HG02870 (cell line): Measurements from ENCODE around the gene TAT.

Experiments
- ATAC-seq: cut with Tn5 transposase; IDR thresholded peaks from one replicate; pipeline ENCODE4 v1.9.1; 2021; ENCODE audit warnings: mild to moderate bottlenecking, moderate library complexity; ENCODE audit not compliant: unreplicated experiment

TAT gene

DNA sequence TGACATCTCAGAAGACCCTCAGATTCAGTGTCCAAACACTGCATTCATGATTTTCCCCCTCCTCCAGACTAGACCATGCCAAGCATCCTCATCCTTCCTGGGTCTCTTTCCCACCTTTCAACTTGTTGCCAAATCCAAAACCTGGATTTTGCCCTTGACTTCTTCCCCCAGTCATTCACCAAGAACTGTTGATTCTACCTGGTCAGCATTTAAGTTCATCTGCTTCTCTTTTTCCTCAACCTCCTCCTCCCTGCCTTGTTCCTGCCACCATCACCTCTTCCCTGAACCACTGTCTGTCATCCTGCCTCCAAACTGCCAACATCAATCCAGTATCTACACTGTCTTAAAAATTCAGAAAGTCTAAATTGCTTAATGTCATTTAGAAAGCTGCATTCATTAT lies 29.7 kb downstream of the TAT start:
- no peak for ATAC-seq

DNA sequence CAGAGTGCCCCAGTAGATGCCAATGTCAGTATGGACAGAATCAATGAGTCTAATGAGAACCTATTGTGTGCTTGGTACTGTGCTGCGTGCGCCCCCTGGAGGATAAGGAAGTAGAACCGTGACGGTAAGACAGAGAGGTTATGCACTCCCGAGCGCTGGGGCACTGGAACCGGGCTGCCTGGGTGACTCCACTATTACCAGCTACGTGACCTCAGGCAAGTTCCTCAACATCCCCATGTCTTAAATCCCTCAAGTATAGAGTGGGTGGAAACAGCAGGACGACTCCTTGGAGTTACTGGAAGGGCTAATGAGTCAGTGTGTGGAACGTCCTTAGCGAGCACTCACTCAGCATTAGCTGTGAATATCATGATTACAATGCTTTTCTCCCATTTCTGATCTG lies 34.5 kb downstream of the TAT start:
- ATAC-seq = no peak

DNA sequence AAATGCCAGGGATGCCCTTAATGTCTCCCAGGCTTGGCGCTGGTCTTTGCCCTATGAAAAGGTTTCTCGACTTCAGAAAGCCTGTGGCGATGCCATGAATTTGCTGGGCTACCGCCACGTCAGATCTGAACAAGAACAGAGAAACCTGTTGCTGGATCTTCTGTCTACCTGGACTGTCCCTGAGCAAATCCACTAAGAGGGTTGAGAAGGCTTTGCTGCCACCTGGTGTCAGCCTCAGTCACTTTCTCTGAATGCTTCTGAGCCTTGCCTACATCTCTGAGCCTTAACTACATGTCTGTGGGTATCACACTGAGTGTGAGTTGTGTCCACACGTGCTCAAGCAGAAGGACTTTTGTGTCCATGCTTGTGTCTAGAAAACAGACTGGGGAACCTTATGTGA lies 39.2 kb downstream of the TAT start:
- ATAC-seq = peak; percentile 81

DNA sequence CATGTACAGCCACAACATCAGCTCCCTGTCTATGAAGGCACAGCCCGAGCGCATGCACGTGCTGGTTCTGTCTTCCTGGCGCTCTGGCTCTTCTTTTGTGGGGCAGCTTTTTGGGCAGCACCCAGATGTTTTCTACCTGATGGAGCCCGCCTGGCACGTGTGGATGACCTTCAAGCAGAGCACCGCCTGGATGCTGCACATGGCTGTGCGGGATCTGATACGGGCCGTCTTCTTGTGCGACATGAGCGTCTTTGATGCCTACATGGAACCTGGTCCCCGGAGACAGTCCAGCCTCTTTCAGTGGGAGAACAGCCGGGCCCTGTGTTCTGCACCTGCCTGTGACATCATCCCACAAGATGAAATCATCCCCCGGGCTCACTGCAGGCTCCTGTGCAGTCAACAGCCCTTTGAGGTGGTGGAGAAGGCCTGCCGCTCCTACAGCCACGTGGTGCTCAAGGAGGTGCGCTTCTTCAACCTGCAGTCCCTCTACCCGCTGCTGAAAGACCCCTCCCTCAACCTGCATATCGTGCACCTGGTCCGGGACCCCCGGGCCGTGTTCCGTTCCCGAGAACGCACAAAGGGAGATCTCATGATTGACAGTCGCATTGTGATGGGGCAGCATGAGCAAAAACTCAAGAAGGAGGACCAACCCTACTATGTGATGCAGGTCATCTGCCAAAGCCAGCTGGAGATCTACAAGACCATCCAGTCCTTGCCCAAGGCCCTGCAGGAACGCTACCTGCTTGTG lies 40.0 kb downstream of the TAT start:
- no peak for ATAC-seq

DNA sequence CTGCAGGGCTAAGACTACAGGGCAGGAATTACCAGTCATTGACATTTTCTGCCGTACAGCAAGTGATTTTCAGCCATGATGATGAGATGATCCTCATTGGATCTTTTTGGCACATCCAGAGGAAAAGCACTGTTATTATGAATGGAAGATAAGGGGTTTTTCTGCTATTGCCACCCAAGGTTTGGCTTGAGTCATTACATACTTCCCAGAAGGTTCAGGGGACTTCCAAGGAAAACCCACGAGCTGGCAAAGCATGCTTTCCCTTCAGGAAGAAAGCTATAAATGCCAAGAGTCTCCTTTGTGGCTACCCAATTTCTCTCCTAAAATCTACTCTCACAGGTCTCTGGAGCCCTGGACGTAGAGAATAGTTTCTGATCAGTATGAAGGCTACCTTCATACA lies 44.5 kb downstream of the TAT start:
- ATAC-seq = no peak

DNA sequence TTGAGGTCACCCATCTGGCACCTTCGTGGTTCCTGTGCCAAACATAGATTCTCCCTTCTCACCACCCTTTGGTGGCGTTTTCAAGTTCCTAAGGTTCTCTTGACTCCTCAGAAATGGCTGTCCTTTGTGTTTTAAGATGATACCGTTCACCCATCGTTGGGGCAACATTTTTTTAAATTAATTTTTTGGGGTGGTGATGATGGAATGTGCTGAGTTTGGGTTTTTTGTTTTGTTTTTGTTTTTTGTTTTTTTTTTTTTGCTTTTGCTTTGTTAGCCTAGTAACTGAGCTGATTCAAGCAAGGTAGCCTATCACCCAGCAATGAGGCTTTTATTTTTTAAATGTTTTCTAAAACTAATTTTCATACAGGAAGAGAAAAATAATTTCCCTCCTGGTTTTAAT lies 48.0 kb downstream of the TAT start:
- no peak for ATAC-seq

DNA sequence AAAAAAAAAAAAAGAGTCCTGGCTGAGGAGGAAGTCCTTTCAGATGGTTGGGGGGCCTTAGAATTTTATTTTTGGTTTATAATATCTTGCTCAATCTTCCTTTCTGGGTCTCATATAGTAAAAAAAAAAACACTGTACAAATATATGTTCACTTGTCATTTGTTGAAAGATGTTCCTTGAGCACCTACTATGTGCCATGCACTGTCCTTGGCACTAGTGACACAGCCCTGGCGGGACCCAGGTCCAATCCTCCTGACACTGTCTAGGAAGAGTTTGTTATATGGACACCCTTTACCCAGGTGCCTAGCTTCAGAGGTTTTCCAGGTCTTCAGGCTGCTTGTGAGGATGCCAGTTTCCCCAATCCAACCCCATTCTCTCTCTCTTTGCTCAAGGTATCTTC lies 48.6 kb downstream of the TAT start:
- no peak for ATAC-seq

DNA sequence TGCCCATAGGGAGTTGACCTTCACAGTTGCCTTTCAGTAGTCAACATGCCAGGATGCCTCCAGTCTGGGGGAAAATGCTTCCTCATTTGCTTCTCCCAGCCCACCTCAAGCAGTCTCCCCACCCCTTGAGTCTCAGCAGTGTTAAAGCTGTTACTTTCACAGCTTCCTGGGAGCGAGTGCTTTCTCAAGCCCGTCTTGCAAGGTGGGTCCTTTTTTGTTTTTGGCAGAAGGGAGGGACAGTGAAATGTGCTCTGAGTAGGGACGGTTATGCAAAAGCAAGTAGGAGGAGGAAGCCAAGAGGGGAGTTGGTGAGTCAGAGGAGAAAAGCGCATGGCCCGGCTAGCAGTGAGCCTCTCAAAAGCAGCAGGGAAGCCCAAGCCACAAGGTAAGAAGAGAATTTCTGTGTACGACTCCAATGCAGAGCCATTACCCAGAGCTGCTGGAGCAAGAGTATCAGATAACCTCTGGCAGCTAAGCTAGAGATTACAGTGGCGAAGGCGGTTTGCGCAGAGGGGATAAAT lies 50.7 kb downstream of the TAT start, which contains the start of gene CHST4:
TSS of gene CHST4 (plus strand) at position 316 of the 521 bp plus-strand sequence. CDS start 10,252 bp downstream, outside the sequence.
- peak; percentile 77 for ATAC-seq

DNA sequence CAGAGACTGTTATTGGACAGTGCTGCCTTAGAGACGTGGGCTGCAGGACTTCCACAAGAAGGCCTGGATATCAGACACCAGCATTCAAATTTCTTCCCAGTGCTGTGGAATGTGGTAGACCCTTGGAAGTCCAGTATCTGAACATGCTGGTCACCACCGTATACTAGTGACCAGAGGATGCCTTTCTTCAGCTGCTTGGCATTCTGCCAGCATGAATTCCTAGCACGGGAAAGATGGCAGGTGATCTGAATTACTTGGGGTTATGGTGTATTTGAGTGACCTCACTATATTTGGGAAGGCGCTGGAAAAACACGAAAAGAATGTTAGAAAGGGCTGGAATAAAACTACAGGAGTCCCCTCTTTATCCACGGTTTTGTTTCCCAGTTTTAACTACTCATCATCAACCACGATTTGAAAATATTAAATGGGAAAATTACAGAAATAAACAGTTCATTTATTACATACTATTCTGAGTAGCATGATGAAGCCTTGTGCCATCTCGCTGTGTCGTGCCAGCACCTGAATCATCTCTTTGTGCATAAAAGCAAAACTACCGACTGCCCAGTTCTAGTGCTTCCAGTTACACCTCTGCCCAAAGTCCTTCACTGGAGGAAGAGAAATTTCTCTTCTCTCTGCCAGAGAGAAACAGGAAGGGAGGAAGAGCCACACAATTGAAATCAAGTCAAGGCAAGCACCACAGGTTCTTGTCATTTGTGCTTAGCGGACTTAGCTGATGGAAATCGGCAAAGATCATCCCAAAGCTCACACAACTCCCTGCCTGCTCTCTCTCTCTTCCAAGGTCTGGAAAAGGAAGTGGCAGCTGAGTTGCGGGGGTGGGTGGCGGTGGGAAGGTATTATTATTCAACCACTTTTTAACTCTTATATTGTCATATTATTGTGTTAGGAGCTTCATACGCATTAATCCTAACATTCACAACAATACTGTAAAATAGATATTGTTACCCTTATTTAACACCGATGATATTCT lies 52.0 kb downstream of the TAT start:
- no peak for ATAC-seq

DNA sequence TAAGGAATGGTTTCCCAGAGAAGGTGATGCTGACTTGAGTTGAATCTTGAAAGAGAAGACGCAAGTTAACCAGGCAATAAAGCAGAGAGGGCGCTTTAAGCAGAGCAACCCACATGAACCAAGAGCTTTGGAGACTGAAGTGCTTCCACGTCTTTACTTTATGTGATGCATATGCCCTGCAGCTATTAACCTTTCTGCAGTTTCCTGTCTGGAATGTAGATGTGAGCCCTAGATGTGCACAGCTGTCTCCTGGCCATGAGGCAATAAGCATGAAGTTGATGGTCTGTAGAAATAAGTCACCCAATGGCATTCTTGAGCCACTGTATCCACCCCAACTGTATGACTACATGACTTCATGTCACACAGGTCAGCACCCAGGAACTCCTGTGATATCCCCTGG lies 56.3 kb downstream of the TAT start:
- ATAC-seq = no peak
